ENCODE results near the gene OSTN.
"Not testable (repeated sequence)": the region's sequence is repeated elsewhere in the genome, so short reads cannot be mapped to it uniquely, and the experiment has no call there.

Gene OSTN

DNA sequence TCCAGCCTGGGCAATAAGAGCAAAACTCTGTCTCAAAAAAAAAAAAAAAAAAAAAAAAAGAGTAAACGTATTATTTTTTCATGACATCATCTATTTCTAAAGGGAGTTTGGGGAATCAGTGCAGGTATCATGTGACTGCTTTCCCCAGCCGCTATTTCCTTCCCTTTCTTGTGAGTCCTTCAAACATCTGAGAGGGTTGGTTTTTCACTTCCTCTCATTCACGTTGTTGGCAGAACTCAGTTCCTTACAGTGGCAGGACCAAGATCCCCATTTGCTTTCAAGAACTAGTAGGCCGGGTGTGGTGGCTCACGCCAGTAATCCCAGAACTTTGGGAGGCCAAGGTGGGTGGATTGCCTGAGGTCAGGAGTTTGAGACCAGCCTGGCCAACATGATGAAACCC, 47.0 kb downstream of the OSTN start:
- not testable (repeated sequence) for H3K23ac ChIP-seq (ENCODE audit: low read length in 2 of 2); H3K4me3 ChIP-seq (ENCODE audit: insufficient read depth in 1 of 2, low read depth in 1 of 2, low read length in 2 of 2)
- peak overlapping the region; percentile 35 for H2AK5ac ChIP-seq (ENCODE audit: low read length, severe bottlenecking)

GRCh38 chr3:191246630-191247029, 47.6 kb downstream of the OSTN start:
- Histone ChIP-seq H2AK5ac (ENCODE audit: low read length, severe bottlenecking) (no peak overlapping the region), H3K4me2 (ENCODE audit: low read length, poor library complexity, severe bottlenecking) (no peak overlapping the region), H3K9ac (ENCODE audit: low read length) (no peak overlapping the region), H3K4me3 (ENCODE audit: insufficient read depth in 1 of 2, low read depth in 1 of 2, low read length in 2 of 2) (no peak overlapping the region), H3K79me1 (replicated peaks; ENCODE audit: low read length, poor library complexity, severe bottlenecking) (no peaks in the 10 kb centered on the region), H3K23ac (ENCODE audit: low read length in 2 of 2) (no peak overlapping the region), H3K4ac (ENCODE audit: low read depth in 1 of 2, low read length in 2 of 2) (no peak overlapping the region), H3K14ac (ENCODE audit: low read length in 2 of 2) (no peak overlapping the region), H3K4me1 (ENCODE audit: control insufficient read depth, insufficient read depth, low read depth, low read length) (no peaks in the 10 kb centered on the region), H2BK12ac (ENCODE audit: low read length in 2 of 2) (no peak overlapping the region), H2BK15ac (ENCODE audit: low read depth, poor library complexity, severe bottlenecking) (no peak overlapping the region), H3K27ac (ENCODE audit: low read length, poor library complexity, severe bottlenecking) (no peak overlapping the region), H3K18ac (ENCODE audit: low read depth in 1 of 2, low read length in 2 of 2) (no peak overlapping the region), H3K36me3 (ENCODE audit: control insufficient read depth in 1 of 2, insufficient read depth in 2 of 2, low read depth in 1 of 2, low read length in 2 of 2) (no peaks in the 10 kb centered on the region), H2AFZ (ENCODE audit: low read depth, low read length) (no peak overlapping the region), H4K8ac (ENCODE audit: low read length) (no peak overlapping the region), H2BK5ac (ENCODE audit: low read depth, low read length, poor library complexity, severe bottlenecking) (no peak overlapping the region), H4K91ac (ENCODE audit: low read length) (no peak overlapping the region), H3K9me3 (ENCODE audit: control insufficient read depth, low read length) (no peaks in the 10 kb centered on the region), H2BK120ac (ENCODE audit: low read depth, low read length) (no peak overlapping the region), H3K27me3 (ENCODE audit: control insufficient read depth in 1 of 2, insufficient read depth in 1 of 2, low read length in 2 of 2) (no peaks in the 10 kb centered on the region)
- 33% methylated on average over 1 of the region's 1 CpG for WGBS
- peak; percentile 80 for DNase-seq

More for the DNA sequence above, 47.0 kb downstream of the OSTN start:
- not testable (repeated sequence) for H2BK15ac ChIP-seq (ENCODE audit: low read depth, poor library complexity, severe bottlenecking); H3K27ac ChIP-seq (ENCODE audit: low read length, poor library complexity, severe bottlenecking); H4K91ac ChIP-seq (ENCODE audit: low read length); H3K9ac ChIP-seq (ENCODE audit: low read length); H3K27me3 ChIP-seq (ENCODE audit: control insufficient read depth in 1 of 2, insufficient read depth in 1 of 2, low read length in 2 of 2); H3K36me3 ChIP-seq (ENCODE audit: control insufficient read depth in 1 of 2, insufficient read depth in 2 of 2, low read depth in 1 of 2, low read length in 2 of 2); H3K79me1 ChIP-seq (replicated peaks; ENCODE audit: low read length, poor library complexity, severe bottlenecking); H2BK5ac ChIP-seq (ENCODE audit: low read depth, low read length, poor library complexity, severe bottlenecking); H3K14ac ChIP-seq (ENCODE audit: low read length in 2 of 2); DNase-seq; H3K4me2 ChIP-seq (ENCODE audit: low read length, poor library complexity, severe bottlenecking); H4K8ac ChIP-seq (ENCODE audit: low read length); H2BK120ac ChIP-seq (ENCODE audit: low read depth, low read length); H3K4me1 ChIP-seq (ENCODE audit: control insufficient read depth, insufficient read depth, low read depth, low read length); H3K9me3 ChIP-seq (ENCODE audit: control insufficient read depth, low read length)
- Histone ChIP-seq H2AFZ (ENCODE audit: low read depth, low read length) (peak overlapping the region; percentile 4), H2BK12ac (ENCODE audit: low read length in 2 of 2) (peak overlapping the region in 1 of 2 experiments; percentile 72), H3K4ac (ENCODE audit: low read depth in 1 of 2, low read length in 2 of 2) (peak overlapping the region in 1 of 2 experiments; percentile 41), H3K18ac (ENCODE audit: low read depth in 1 of 2, low read length in 2 of 2) (peak overlapping the region in 1 of 2 experiments; percentile 8)
- 95% methylated on average over 4 of the region's 5 CpGs for WGBS

- no peak overlapping the region for H2BK120ac ChIP-seq (ENCODE audit: low read depth, low read length)
- no peak overlapping the region for H3K9ac ChIP-seq (ENCODE audit: low read length)
Observed at GRCh38 chr3:191253089-191253799, 54.2 kb downstream of the OSTN start.

GRCh38 chr3:191254098-191254873, 55.2 kb downstream of the OSTN start:
- no peak overlapping the region for H2BK5ac ChIP-seq (ENCODE audit: low read depth, low read length, poor library complexity, severe bottlenecking)
- H3K18ac ChIP-seq (ENCODE audit: low read depth in 1 of 2, low read length in 2 of 2) = no peak overlapping the region
- H2AFZ ChIP-seq (ENCODE audit: low read depth, low read length) = no peak overlapping the region
- H3K27ac ChIP-seq (ENCODE audit: low read length, poor library complexity, severe bottlenecking) = no peak overlapping the region
- no peaks in the 10 kb centered on the region for H3K9me3 ChIP-seq (ENCODE audit: control insufficient read depth, low read length)
- no peak overlapping the region for H3K4me3 ChIP-seq (ENCODE audit: insufficient read depth in 1 of 2, low read depth in 1 of 2, low read length in 2 of 2)
- H2BK15ac ChIP-seq (ENCODE audit: low read depth, poor library complexity, severe bottlenecking) = no peak overlapping the region
- H3K4me2 ChIP-seq (ENCODE audit: low read length, poor library complexity, severe bottlenecking) = no peak overlapping the region
- H3K23ac ChIP-seq (ENCODE audit: low read length in 2 of 2) = no peak overlapping the region
- H3K4ac ChIP-seq (ENCODE audit: low read depth in 1 of 2, low read length in 2 of 2) = no peak overlapping the region
- no peaks in the 10 kb centered on the region for H3K4me1 ChIP-seq (ENCODE audit: control insufficient read depth, insufficient read depth, low read depth, low read length)
- no peak overlapping the region for H2BK12ac ChIP-seq (ENCODE audit: low read length in 2 of 2)
- H3K79me1 ChIP-seq (replicated peaks; ENCODE audit: low read length, poor library complexity, severe bottlenecking) = no peaks in the 10 kb centered on the region
- no peak overlapping the region for H3K9ac ChIP-seq (ENCODE audit: low read length)
- no peaks in the 10 kb centered on the region for H3K36me3 ChIP-seq (ENCODE audit: control insufficient read depth in 1 of 2, insufficient read depth in 2 of 2, low read depth in 1 of 2, low read length in 2 of 2)
- DNase-seq = peak; percentile 35
- whole genome bisulfite sequencing = 71% methylated on average over 2 of the region's 3 CpGs
- no peak overlapping the region for H2BK120ac ChIP-seq (ENCODE audit: low read depth, low read length)
- H4K8ac ChIP-seq (ENCODE audit: low read length) = no peak overlapping the region
- H4K91ac ChIP-seq (ENCODE audit: low read length) = no peak overlapping the region
- no peaks in the 10 kb centered on the region for H3K27me3 ChIP-seq (ENCODE audit: control insufficient read depth in 1 of 2, insufficient read depth in 1 of 2, low read length in 2 of 2)
- H3K14ac ChIP-seq (ENCODE audit: low read length in 2 of 2) = no peak overlapping the region
- no peak overlapping the region for H2AK5ac ChIP-seq (ENCODE audit: low read length, severe bottlenecking)

More at GRCh38 chr3:191253089-191253799, 54.2 kb downstream of the OSTN start:
- no peak overlapping the region for H3K23ac ChIP-seq (ENCODE audit: low read length in 2 of 2)
- H3K36me3 ChIP-seq (ENCODE audit: control insufficient read depth in 1 of 2, insufficient read depth in 2 of 2, low read depth in 1 of 2, low read length in 2 of 2) = no peaks in the 10 kb centered on the region
- no peak overlapping the region for H3K14ac ChIP-seq (ENCODE audit: low read length in 2 of 2)
- H2AFZ ChIP-seq (ENCODE audit: low read depth, low read length) = no peak overlapping the region
- H3K79me1 ChIP-seq (replicated peaks; ENCODE audit: low read length, poor library complexity, severe bottlenecking) = no peaks in the 10 kb centered on the region
- H2BK5ac ChIP-seq (ENCODE audit: low read depth, low read length, poor library complexity, severe bottlenecking) = no peak overlapping the region
- H3K4ac ChIP-seq (ENCODE audit: low read depth in 1 of 2, low read length in 2 of 2) = no peak overlapping the region
- no peak overlapping the region for H3K18ac ChIP-seq (ENCODE audit: low read depth in 1 of 2, low read length in 2 of 2)
- no peak overlapping the region for H3K4me2 ChIP-seq (ENCODE audit: low read length, poor library complexity, severe bottlenecking)
- no peaks in the 10 kb centered on the region for H3K4me1 ChIP-seq (ENCODE audit: control insufficient read depth, insufficient read depth, low read depth, low read length)
- no peak for DNase-seq
- H2AK5ac ChIP-seq (ENCODE audit: low read length, severe bottlenecking) = no peak overlapping the region
- 85% methylated on average over 4 of the region's 6 CpGs for WGBS
- no peak overlapping the region for H2BK15ac ChIP-seq (ENCODE audit: low read depth, poor library complexity, severe bottlenecking)
- H4K8ac ChIP-seq (ENCODE audit: low read length) = no peak overlapping the region
- H3K27ac ChIP-seq (ENCODE audit: low read length, poor library complexity, severe bottlenecking) = no peak overlapping the region
- H2BK12ac ChIP-seq (ENCODE audit: low read length in 2 of 2) = no peak overlapping the region
- no peak overlapping the region for H4K91ac ChIP-seq (ENCODE audit: low read length)
- H3K27me3 ChIP-seq (ENCODE audit: control insufficient read depth in 1 of 2, insufficient read depth in 1 of 2, low read length in 2 of 2) = no peaks in the 10 kb centered on the region
- no peaks in the 10 kb centered on the region for H3K9me3 ChIP-seq (ENCODE audit: control insufficient read depth, low read length)
- no peak overlapping the region for H3K4me3 ChIP-seq (ENCODE audit: insufficient read depth in 1 of 2, low read depth in 1 of 2, low read length in 2 of 2)
